22Rv1 (cell line): ENCODE measurements around the gene PIGR.
"Not testable (repeated sequence)": the region's sequence is repeated elsewhere in the genome, so short reads cannot be mapped to it uniquely, and the experiment has no call there.

ENCODE experiments used
- ZFX ChIP-seq: fragments of 450-650 bp; IDR thresholded peaks from 2 replicates; pipeline ENCODE4 v1.6.1; 2017; ENCODE audit warnings: antibody characterized with exemption, borderline replicate concordance
- TF ChIP-seq, protein P1 (sequence below): fragments of 450-650 bp; IDR thresholded peaks from 2 replicates; pipeline ENCODE4 v1.5.1; 2017; ENCODE audit warnings: mild to moderate bottlenecking

DNA sequence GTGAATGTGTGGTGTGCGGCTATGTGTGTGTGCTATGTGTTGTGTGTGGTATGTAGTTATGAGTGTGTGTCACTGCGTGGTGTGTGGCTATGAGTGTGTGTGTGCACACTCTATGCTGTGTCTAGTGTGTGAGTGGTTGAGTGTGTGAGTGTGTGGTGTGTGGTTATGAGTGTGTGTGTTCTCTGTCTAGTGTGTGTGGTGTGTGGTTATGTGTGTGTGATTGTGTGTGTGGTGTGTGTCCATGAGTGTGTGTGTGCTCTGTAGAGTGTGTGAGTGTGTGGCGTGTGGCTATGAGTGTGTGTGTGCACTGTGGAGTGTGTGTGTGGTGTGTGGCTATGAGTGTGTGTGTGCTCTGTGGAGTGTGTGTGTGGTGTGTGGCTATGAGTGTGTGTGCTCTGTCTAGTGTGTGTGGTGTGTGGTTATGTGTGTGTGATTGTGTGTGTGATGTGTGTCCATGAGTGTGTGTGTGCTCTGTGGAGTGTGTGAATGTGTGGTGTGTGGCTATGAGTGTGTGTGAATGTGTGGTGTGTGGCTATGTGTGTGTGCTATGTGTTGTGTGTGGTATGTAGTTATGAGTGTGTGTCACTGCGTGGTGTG, 22.2 kb downstream of the PIGR start:
- TF ChIP-seq, protein P1, sequence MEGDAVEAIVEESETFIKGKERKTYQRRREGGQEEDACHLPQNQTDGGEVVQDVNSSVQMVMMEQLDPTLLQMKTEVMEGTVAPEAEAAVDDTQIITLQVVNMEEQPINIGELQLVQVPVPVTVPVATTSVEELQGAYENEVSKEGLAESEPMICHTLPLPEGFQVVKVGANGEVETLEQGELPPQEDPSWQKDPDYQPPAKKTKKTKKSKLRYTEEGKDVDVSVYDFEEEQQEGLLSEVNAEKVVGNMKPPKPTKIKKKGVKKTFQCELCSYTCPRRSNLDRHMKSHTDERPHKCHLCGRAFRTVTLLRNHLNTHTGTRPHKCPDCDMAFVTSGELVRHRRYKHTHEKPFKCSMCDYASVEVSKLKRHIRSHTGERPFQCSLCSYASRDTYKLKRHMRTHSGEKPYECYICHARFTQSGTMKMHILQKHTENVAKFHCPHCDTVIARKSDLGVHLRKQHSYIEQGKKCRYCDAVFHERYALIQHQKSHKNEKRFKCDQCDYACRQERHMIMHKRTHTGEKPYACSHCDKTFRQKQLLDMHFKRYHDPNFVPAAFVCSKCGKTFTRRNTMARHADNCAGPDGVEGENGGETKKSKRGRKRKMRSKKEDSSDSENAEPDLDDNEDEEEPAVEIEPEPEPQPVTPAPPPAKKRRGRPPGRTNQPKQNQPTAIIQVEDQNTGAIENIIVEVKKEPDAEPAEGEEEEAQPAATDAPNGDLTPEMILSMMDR = not testable (repeated sequence)
- not testable (repeated sequence) for TF ChIP-seq ZFX
